Measurements from ENCODE around the gene ST6GALNAC5. TPM values are rescaled to one million over a fixed set of nuclear protein-coding genes. Genes with fewer than 3 reads are reported as not detected.

ST6GALNAC5 gene
- total and polyA plus RNA-seq, 2 experiments from 2014 or later = 4.1 to 19.2 TPM

GRCh38 chr1:76891931-76892622 is 24.8 kb downstream of the ST6GALNAC5 start:
- Histone ChIP-seq H3K4me3 (no peak overlapping the region), H4K20me1 (replicated peaks; ENCODE audit: insufficient read depth) (no peaks in the 10 kb centered on the region), H3F3A (replicated peaks; ENCODE audit: low read depth) (no peaks in the 10 kb centered on the region), H3K27me3 (ENCODE audit: insufficient read depth) (no peaks in the 10 kb centered on the region), H3K79me2 (replicated peaks; ENCODE audit: insufficient read depth) (no peaks in the 10 kb centered on the region), H3K9me2 (ENCODE audit: insufficient read depth) (0 out of 2 replicates have a peak, but pooled peaks cover 3% of the 10 kb centered on the region), H2AFZ (no peak overlapping the region), H3K36me3 (ENCODE audit: insufficient read depth) (no peaks in the 10 kb centered on the region), H3K27ac (ENCODE audit: low read depth) (no peak overlapping the region), H3K4me1 (ENCODE audit: insufficient read depth) (no peaks in the 10 kb centered on the region), H3K4me2 (no peak overlapping the region)
- DNase-seq (ENCODE audit: low spot score) (no peak), ATAC-seq (no peak)
- TF ChIP-seq JUNB (IDR thresholded peaks at IDR 0.05; ENCODE audit: unreplicated experiment) (no peak), STAT1 (IDR thresholded peaks at IDR 0.05; ENCODE audit: unreplicated experiment) (no peak), CTCF (conservative IDR thresholded peaks at IDR 0.05; ENCODE audit: low read depth in 2 of 2) (no peak), POLR2AphosphoS5 (IDR thresholded peaks at IDR 0.05; ENCODE audit: low read depth) (no peak), EZH2phosphoT487 (IDR thresholded peaks at IDR 0.05; ENCODE audit: unreplicated experiment) (no peak), EZH2 (IDR thresholded peaks at IDR 0.05; ENCODE audit: low read depth, unreplicated experiment) (no peak), NANOG (IDR thresholded peaks at IDR 0.05; ENCODE audit: borderline replicate concordance) (no peak), ZNF331 (CRISPR knock-in tag; IDR thresholded peaks at IDR 0.05; ENCODE audit: low read depth) (no peak), ZNF462 (CRISPR knock-in tag; IDR thresholded peaks at IDR 0.05) (no peak), REST (IDR thresholded peaks at IDR 0.05; ENCODE audit: unreplicated experiment) (no peak), ZNF114 (CRISPR knock-in tag; IDR thresholded peaks at IDR 0.05) (no peak)
- Mint-ChIP-seq H3K4me1 (no peaks in the 10 kb centered on the region), H3K9me3 (peaks cover 3% of the 10 kb centered on the region; the same call in 1 of the 3 replicates), H3K27me3 (ENCODE audit: insufficient read depth, low read depth, poor library complexity) (peaks cover 3% of the 10 kb centered on the region), H3K36me3 (ENCODE audit: low read depth) (peaks cover 4% of the 10 kb centered on the region; the same call in 2 of the 3 replicates), H3K4me3 (no peak overlapping the region), H3K27ac (no peak overlapping the region)
